Endothelial cell of umbilical vein (primary cell): ENCODE results near the gene IGFBP4.

Experiments
- CTCF ChIP-seq, 2 donors: IDR thresholded peaks; 1 replicate in 1 of 2; 2 replicates in 1 of 2; pipeline ENCODE4 v1.5.1; 2011; ENCODE audit warnings: low read length in 2 of 2, mild to moderate bottlenecking in 2 of 2, moderate library complexity in 2 of 2, control low read depth in 1 of 2, inconsistent platforms in 1 of 2, low read depth in 1 of 2; ENCODE audit not compliant: insufficient read depth in 1 of 2; ENCODE audit errors: extremely low read depth in 1 of 2
- EZH2 ChIP-seq: IDR thresholded peaks from 2 replicates; pipeline ENCODE4 v1.6.1; 2012; ENCODE audit warnings: borderline replicate concordance, low read depth, mild to moderate bottlenecking, moderate library complexity, low read length, inconsistent platforms; ENCODE audit not compliant: severe bottlenecking
- FOS ChIP-seq: IDR thresholded peaks from 2 replicates; pipeline ENCODE4 v1.6.1; 2011; ENCODE audit warnings: mild to moderate bottlenecking, low read length, moderate library complexity, borderline replicate concordance; ENCODE audit not compliant: insufficient read depth
- GATA2 ChIP-seq: IDR thresholded peaks from 2 replicates; pipeline ENCODE4 v1.7.0; 2011; ENCODE audit warnings: low read depth, mild to moderate bottlenecking, moderate library complexity, mixed read lengths, low read length; ENCODE audit not compliant: insufficient read length, insufficient read depth
- MYC ChIP-seq: IDR thresholded peaks from one replicate; pipeline ENCODE4 v1.6.1; 2011; ENCODE audit warnings: mild to moderate bottlenecking, low read depth, low read length
- POLR2A ChIP-seq: IDR thresholded peaks from 2 replicates; pipeline ENCODE4 v1.6.1; 2012; ENCODE audit warnings: low read depth, mild to moderate bottlenecking, control low read depth, low read length
- POLR2AphosphoS5 ChIP-seq: IDR thresholded peaks from 2 replicates; pipeline ENCODE4 v1.6.1; 2012; ENCODE audit warnings: low read depth, mild to moderate bottlenecking, control low read depth, low read length, moderate library complexity; ENCODE audit not compliant: insufficient read depth

GRCh38 chr17:40484285-40484972 is 41.2 kb downstream of the IGFBP4 start:
- no peak for TF ChIP-seq POLR2A
- no peak for TF ChIP-seq CTCF (IDR thresholded peaks at IDR 0.05; ENCODE audit: extremely low read depth in 1 of 2, insufficient read depth in 1 of 2, low read depth in 1 of 2, low read length in 2 of 2)
- no peak for TF ChIP-seq GATA2
- TF ChIP-seq EZH2: no peak
- TF ChIP-seq MYC: no peak
- no peak for TF ChIP-seq FOS
- no peak for TF ChIP-seq POLR2AphosphoS5
